Urothelium cell line (cell line): ENCODE measurements around the gene CAMTA1.

Source experiments
- DNase-seq: peaks from one replicate; pipeline ENCODE4 v3.0.0; 2011; ENCODE audit warnings: low spot score, mixed read lengths
- FAIRE-seq: peaks from 2 replicates; lab custom pipeline; 2011; peaks lifted over from hg19 to GRCh38; lab: Jason Lieb, UNC

Gene CAMTA1

GRCh38 chr1:7745783-7746182 is 960.5 kb downstream of the CAMTA1 start:
- FAIRE-seq (no peak), DNase-seq (no peak)

DNA sequence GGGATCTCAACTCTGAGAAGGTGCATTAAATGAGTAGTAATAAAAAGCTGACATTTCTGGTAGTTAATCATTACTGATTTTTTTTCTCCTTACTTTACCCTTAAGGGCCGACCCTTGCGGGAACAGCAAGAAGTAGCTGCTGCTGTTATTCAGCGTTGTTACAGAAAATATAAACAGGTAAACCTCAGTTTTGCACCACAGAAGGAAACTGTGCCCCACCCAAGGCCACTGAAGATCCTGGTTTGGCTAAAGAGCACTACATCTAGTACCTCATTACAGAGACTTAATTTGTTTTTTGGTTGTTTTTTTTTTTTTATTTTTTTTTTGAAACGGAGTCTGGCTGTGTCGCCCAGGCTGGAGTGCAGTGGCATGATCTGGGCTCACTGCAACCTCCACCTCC is 962.4 kb downstream of the CAMTA1 start:
- DNase-seq (no peak), FAIRE-seq (no peak)

DNA sequence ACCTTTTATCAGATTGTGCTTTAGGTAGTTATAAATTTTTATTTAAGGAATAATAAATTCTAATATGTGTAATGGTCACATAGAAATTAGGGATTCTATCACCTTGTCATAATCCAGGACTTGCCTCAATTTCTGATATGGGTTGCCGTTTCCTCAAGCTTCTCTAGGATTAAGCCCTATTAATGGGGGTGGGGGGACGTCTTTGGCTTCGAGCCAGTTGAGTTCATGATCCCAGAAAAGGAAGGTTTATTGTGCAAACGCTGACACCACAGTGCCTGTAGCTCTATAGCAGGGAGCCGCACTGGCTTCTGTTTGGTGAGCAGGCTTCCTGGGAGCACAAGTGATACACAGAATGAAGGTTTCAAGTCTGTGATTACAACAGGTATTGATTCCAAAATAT is 963.9 kb downstream of the CAMTA1 start:
- FAIRE-seq (no peak), DNase-seq (no peak)

DNA sequence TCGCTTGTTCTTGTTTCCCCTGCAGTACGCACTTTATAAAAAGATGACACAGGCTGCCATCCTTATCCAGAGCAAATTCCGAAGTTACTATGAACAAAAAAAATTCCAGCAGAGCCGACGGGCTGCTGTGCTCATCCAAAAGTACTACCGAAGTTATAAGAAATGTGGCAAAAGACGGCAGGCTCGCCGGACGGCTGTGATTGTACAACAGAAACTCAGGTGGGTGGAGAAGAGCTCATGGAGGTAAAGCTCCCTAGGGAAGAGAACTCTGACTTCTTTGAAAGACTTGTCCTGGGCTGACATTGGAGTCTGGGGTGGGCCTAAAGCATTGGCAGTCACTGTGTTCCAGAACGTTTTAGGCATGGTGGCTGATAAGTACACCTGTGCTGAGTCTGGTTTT is 965.9 kb downstream of the CAMTA1 start:
- FAIRE-seq = no peak
- DNase-seq = no peak

GRCh38 chr1:7752512-7753417 is 967.5 kb downstream of the CAMTA1 start:
- DNase-seq = peak; percentile 16
- FAIRE-seq = no peak

DNA sequence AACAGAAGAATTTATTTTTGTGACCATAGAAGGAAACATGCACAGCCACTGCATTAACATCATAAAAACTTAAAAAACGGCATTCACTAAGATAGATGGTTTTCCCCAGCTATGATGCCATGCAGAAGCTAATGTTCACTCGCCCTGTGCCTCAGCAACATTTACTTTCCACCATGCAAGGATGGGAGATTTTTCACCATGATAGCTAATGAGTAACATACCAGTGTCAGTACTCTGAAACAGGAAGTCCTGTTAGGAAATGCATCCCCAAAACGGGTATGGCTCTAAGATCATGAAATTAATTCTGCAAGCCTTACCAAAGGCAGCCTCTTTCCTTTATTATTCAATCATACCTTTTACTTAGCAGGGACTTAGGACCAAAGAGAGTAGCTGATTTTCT is 968.4 kb downstream of the CAMTA1 start:
- FAIRE-seq = no peak
- no peak for DNase-seq

DNA sequence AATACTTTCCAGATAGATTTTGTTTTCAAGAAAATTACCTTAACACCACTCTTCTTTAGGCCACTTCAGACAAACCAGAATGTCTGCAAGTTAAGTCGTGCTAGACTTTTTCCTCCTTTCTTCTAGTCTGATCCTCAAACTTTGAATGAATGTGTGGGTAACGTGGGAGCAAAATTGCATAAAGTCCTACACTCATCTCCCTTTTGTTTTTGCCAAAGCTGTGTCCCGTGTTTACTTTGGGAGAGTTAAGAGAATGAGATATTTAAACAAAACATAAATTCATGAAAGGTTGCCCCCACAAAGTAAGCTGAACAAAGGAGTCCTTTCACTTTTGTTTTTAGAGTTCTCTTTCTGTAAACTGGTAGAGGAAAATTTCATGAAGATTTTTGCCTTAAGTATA is 969.0 kb downstream of the CAMTA1 start:
- DNase-seq (no peak), FAIRE-seq (no peak)

DNA sequence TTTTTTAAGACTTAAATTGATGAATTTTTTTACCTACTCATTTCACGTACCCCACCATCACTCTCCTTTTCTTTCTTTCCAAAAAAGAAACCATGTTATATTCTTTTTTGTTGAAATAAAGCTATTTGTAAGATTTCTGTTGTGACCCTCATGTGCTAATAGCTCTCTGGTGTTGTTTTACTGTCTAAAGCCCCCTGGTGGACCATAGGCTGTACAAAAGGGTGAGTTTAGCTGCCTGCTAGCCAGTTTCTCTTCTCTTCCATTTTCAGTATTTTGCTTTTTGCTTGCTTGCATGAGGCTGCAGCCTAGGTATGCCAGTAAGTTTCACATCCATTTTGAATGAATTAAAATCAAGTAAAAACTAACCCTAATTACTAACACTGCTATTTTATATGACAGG is 970.2 kb downstream of the CAMTA1 start:
- FAIRE-seq (no peak), DNase-seq (no peak)

DNA sequence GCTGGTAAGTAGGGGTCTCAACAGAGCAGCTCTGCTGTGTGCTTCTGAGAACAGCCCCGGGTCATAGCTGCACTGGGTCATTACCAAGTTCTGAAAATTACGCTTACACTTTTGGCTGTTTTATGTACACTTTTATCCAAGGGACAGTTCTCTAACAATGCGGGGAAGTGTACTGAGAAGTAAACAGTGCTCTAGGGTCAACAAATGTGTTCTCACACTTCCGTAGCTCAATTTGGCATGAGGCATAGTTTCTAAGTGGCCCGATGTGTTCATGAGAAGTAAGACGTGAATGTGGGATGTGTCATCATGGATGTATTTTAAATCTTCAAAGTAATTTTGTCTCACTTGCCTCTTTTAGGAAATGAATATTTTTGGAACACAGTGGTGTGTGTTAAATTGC is 975.0 kb downstream of the CAMTA1 start:
- FAIRE-seq = no peak
- DNase-seq = no peak

GRCh38 chr1:7761103-7761502 is 975.8 kb downstream of the CAMTA1 start:
- no peak for FAIRE-seq

DNA sequence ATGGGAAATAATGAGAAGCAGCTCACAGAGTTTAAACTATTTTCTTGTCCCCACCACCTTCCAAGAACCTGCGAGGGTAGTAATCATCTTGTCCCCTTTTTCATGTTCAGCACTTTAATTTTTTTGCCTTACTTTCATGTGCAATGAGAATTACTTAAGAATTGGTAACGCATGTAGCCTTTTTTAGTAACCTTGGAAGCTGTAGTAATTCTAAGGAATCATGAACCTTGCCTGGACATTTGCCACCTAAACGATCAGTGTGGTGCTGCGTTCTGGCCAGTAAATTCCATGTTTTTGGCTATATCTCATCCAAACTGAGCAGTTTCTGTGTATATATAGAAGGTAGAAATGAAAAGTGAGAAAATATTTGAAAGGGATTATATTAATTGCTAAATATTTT is 981.9 kb downstream of the CAMTA1 start:
- no peak for FAIRE-seq
- no peak for DNase-seq

More at GRCh38 chr1:7761103-7761502, 975.8 kb downstream of the CAMTA1 start:
- DNase-seq = no peak

- no peak for DNase-seq
- no peak for FAIRE-seq
Observed at GRCh38 chr1:7768583-7768982, 983.3 kb downstream of the CAMTA1 start.

DNA sequence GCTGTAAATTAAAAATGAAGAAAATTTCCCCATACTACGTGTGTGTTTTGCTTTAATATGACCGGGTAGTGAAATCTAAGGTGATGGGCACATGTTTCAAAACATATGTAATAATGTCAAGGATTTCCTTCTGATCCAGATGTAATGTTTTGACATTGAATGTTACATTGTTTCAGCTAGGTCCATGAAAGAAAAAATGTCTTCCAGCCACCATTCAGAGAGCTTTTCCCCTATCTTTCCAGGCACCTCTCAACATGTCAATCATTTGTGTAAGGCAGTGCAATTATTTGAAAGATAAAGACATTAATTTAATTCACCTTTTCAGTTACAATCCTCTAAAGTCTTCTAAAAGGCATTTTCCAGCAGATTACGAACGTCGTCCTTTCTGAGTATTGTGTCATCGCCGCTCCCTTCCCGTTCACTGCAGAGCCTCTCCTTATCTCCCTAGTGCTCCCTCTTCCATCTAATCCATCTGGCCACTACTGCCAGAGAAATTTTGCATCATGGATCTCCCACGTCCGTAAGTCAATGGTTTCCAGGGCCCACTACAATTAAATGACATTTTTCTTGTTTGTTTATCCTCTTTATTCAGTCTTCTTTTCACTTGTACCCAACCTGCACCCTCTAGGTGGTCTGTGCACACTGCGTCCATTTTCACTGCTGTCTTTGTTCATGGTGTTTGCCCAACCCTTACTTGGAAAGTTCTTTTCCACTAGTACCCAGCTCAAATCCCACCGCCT is 984.6 kb downstream of the CAMTA1 start:
- DNase-seq = no peak
- FAIRE-seq = no peak

DNA sequence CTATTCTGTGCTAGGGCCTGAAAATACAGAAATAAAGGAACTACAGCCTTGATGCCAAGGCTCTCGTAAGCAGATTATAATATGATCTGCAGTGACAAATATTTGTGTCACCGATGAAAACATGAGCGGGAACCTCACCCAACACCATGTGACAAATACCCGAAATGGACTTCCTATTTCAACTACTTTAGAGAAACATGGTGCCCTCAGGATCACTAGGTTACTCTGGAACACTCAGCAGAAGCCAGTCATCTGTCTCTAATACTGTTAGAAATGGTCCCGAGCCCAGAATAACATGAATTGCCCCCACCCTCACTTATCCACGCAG is 985.4 kb downstream of the CAMTA1 start:
- DNase-seq (peak; percentile 9), FAIRE-seq (no peak)

DNA sequence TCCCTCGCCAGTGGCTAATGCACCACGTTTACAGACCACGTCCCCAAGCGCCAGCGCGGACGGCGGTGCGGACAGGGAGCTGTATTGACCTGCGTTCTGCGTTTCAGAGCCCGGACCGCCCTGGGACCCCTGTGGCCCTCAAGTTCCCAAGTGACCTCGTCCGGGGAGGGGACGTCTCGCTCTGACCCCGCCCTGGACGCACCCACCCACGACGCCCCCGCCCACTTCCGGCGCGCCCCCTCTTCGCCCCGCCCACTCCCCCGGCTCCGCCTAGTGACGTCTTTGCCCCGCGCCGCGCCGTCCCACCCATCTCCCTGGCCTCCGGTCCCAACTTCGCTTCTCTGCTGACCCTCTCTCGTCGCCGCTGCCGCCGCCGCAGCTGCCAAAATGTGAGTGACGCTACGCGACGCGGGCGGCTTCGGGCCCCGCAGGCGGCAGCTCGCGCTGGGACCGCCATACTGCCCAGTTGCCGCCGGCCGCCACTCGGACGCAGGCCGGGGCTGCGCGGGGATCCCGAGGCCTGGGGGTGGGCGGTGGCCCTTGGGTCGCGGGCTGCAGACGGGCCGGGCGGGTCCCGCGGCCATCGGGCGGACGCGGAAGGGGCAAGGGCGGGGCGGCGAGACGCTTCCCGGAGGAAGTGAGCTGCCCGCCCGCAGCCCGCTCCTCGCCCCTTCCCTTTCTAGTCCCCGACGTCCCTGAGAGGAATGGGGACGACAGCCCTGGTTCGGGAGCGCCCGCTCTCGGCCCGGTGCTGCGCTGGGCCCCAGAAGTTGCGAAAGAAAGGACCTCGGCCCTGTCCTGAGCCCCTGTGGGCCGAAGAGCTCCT is 986.0 kb downstream of the CAMTA1 start, which contains the start of gene VAMP3:
Gene VAMP3, plus strand, starts transcription at position 300 of the 826 bp plus-strand sequence. Its CDS starts 88 bp downstream, at position 388.
- peak; percentile 84 for DNase-seq
- no peak for FAIRE-seq

DNA sequence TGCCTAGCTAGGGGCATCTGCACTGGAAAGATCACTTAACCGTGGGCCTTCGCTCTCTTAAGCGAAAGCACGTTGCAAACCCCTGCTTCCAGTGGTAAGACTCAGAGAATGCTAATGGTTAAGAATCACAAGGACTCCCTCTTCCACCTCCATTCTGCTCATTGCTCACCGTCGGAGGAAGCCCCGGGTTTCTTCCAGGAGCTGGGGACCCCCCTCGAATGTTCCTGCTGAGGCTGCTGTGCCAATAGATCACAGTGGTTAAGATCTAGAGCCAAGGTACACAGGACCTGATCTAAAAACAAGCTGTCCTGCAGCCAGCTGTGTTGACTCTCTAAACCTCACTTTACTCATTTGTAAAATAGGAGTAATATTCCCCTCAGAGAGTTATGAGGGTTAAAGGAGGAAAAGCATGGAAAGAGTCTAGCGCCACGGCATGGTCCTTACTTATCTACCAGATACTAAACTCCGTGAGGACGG is 986.6 kb downstream of the CAMTA1 start:
- no peak for FAIRE-seq

GRCh38 chr1:7777591-7777990 is 992.3 kb downstream of the CAMTA1 start:
- FAIRE-seq (no peak), DNase-seq (no peak)

More for the DNA sequence above, 986.6 kb downstream of the CAMTA1 start:
- no peak for DNase-seq

GRCh38 chr1:7778133-7778628 is 992.9 kb downstream of the CAMTA1 start:
- FAIRE-seq (no peak), DNase-seq (no peak)

DNA sequence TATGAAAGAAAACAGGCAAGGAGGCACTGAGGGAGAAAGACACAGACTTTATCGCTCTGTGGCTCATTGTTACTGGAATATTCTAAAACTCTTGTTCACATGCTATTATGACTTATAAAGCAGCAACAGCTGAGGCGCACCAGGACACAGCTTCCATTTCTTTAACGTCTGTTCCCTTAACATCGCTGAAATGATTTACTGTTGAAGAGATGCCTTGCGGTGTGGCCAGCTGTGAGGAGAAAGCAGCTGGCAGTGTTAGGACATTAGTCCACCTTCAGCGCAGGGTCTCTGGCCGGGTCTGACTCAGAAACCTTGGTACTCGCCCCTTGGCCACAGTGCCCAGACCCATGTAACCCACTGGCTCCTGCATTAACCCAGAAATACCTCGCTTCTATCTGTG is 995.7 kb downstream of the CAMTA1 start:
- FAIRE-seq (no peak), DNase-seq (no peak)

- FAIRE-seq (no peak), DNase-seq (no peak)
Observed at GRCh38 chr1:7781501-7781900, 996.2 kb downstream of the CAMTA1 start.
